Measurements from ENCODE around the gene CDC20B. TPM values are rescaled to one million over a fixed set of nuclear protein-coding genes. Genes with fewer than 3 reads are reported as not detected.
"Not testable (repeated sequence)": the region's sequence is repeated elsewhere in the genome, so short reads cannot be mapped to it uniquely, and the experiment has no call there.

CDC20B gene
- total RNA-seq, 1 donor: not detected

- H3K79me2 ChIP-seq (ENCODE audit: insufficient read depth, low read length): no peaks in the 10 kb centered on the region
- no peaks in the 10 kb centered on the region for H3K36me3 ChIP-seq (ENCODE audit: insufficient read depth, low read length)
- no peaks in the 10 kb centered on the region for H3K27me3 ChIP-seq (ENCODE audit: insufficient read depth, low read length)
- H3K4me1 ChIP-seq (ENCODE audit: insufficient read depth, low read length): no peaks in the 10 kb centered on the region
- no peak overlapping the region for H2AFZ ChIP-seq (ENCODE audit: low read length)
- no peaks in the 10 kb centered on the region for H4K20me1 ChIP-seq (ENCODE audit: insufficient read depth, low read length)
- no peaks in the 10 kb centered on the region for H3K9me3 ChIP-seq (ENCODE audit: low read depth, low read length)
- no peak overlapping the region for H3K27ac ChIP-seq (ENCODE audit: low read depth, low read length)
- H3K4me2 ChIP-seq (ENCODE audit: insufficient read depth, low read length): no peak overlapping the region
- H3K4me3 ChIP-seq (ENCODE audit: insufficient read depth, low read length): no peak overlapping the region
- no peak for TF ChIP-seq CTCF (IDR thresholded peaks at IDR 0.05; ENCODE audit: extremely low read depth, low read depth, low read length)
- no peak for DNase-seq (ENCODE audit: insufficient read length, low spot score, missing footprints)
Measured at GRCh38 chr5:55096182-55096581, 76.8 kb downstream of the CDC20B start.

GRCh38 chr5:55091011-55091410 lies 82.0 kb downstream of the CDC20B start:
- H4K20me1 ChIP-seq (ENCODE audit: insufficient read depth, low read length); H3K27ac ChIP-seq (ENCODE audit: low read depth, low read length); H3K9me3 ChIP-seq (ENCODE audit: low read depth, low read length); H3K27me3 ChIP-seq (ENCODE audit: insufficient read depth, low read length); H3K36me3 ChIP-seq (ENCODE audit: insufficient read depth, low read length); H2AFZ ChIP-seq (ENCODE audit: low read length); H3K4me3 ChIP-seq (ENCODE audit: insufficient read depth, low read length); H3K79me2 ChIP-seq (ENCODE audit: insufficient read depth, low read length); DNase-seq (ENCODE audit: insufficient read length, low spot score, missing footprints); H3K4me2 ChIP-seq (ENCODE audit: insufficient read depth, low read length); H3K4me1 ChIP-seq (ENCODE audit: insufficient read depth, low read length): not testable (repeated sequence)

- not testable (repeated sequence) for H3K4me1 ChIP-seq (ENCODE audit: insufficient read depth, low read length); H4K20me1 ChIP-seq (ENCODE audit: insufficient read depth, low read length); H3K27ac ChIP-seq (ENCODE audit: low read depth, low read length); H3K27me3 ChIP-seq (ENCODE audit: insufficient read depth, low read length); H3K9me3 ChIP-seq (ENCODE audit: low read depth, low read length); H3K4me3 ChIP-seq (ENCODE audit: insufficient read depth, low read length); H3K36me3 ChIP-seq (ENCODE audit: insufficient read depth, low read length); DNase-seq (ENCODE audit: insufficient read length, low spot score, missing footprints); H2AFZ ChIP-seq (ENCODE audit: low read length); H3K79me2 ChIP-seq (ENCODE audit: insufficient read depth, low read length); H3K4me2 ChIP-seq (ENCODE audit: insufficient read depth, low read length)
Measured at GRCh38 chr5:55089301-55089700, 83.7 kb downstream of the CDC20B start.

GRCh38 chr5:55081541-55081940 lies 91.4 kb downstream of the CDC20B start:
- H3K27ac ChIP-seq (ENCODE audit: low read depth, low read length): no peak overlapping the region
- no peaks in the 10 kb centered on the region for H3K36me3 ChIP-seq (ENCODE audit: insufficient read depth, low read length)
- TF ChIP-seq CTCF (IDR thresholded peaks at IDR 0.05; ENCODE audit: extremely low read depth, low read depth, low read length): no peak
- no peak for DNase-seq (ENCODE audit: insufficient read length, low spot score, missing footprints)
- no peak overlapping the region for H3K4me3 ChIP-seq (ENCODE audit: insufficient read depth, low read length)
- no peaks in the 10 kb centered on the region for H4K20me1 ChIP-seq (ENCODE audit: insufficient read depth, low read length)
- H3K27me3 ChIP-seq (ENCODE audit: insufficient read depth, low read length): no peaks in the 10 kb centered on the region
- H3K79me2 ChIP-seq (ENCODE audit: insufficient read depth, low read length): no peaks in the 10 kb centered on the region
- no peaks in the 10 kb centered on the region for H3K4me1 ChIP-seq (ENCODE audit: insufficient read depth, low read length)
- H2AFZ ChIP-seq (ENCODE audit: low read length): no peak overlapping the region
- H3K9me3 ChIP-seq (ENCODE audit: low read depth, low read length): no peaks in the 10 kb centered on the region
- H3K4me2 ChIP-seq (ENCODE audit: insufficient read depth, low read length): no peak overlapping the region

- H3K79me2 ChIP-seq (ENCODE audit: insufficient read depth, low read length): no peaks in the 10 kb centered on the region
- no peak overlapping the region for H2AFZ ChIP-seq (ENCODE audit: low read length)
- H4K20me1 ChIP-seq (ENCODE audit: insufficient read depth, low read length): no peaks in the 10 kb centered on the region
- no peak overlapping the region for H3K4me3 ChIP-seq (ENCODE audit: insufficient read depth, low read length)
- no peaks in the 10 kb centered on the region for H3K4me1 ChIP-seq (ENCODE audit: insufficient read depth, low read length)
- no peaks in the 10 kb centered on the region for H3K9me3 ChIP-seq (ENCODE audit: low read depth, low read length)
- no peaks in the 10 kb centered on the region for H3K27me3 ChIP-seq (ENCODE audit: insufficient read depth, low read length)
- H3K4me2 ChIP-seq (ENCODE audit: insufficient read depth, low read length): no peak overlapping the region
- TF ChIP-seq CTCF (IDR thresholded peaks at IDR 0.05; ENCODE audit: extremely low read depth, low read depth, low read length): no peak
- DNase-seq (ENCODE audit: insufficient read length, low spot score, missing footprints): no peak
- H3K36me3 ChIP-seq (ENCODE audit: insufficient read depth, low read length): no peaks in the 10 kb centered on the region
- no peak overlapping the region for H3K27ac ChIP-seq (ENCODE audit: low read depth, low read length)
Measured at GRCh38 chr5:55073211-55073610, 99.8 kb downstream of the CDC20B start.
